Measurements from ENCODE around the gene CKMT2. TPM values are rescaled to one million over a fixed set of nuclear protein-coding genes. Genes with fewer than 3 reads are reported as not detected.

CKMT2 gene
- total and polyA plus RNA-seq, 2 of the 4 experiments (the other 2 are of a cell fraction), result 0.21 to 0.36 TPM

- Histone ChIP-seq H3K56ac (ENCODE audit: extremely low read depth, insufficient read depth, low read length) (no peak overlapping the region), H3K36me3 (ENCODE audit: control insufficient read depth, insufficient read depth, low read length) (peaks cover 16% of the 10 kb centered on the region), H3K79me1 (ENCODE audit: low read depth in 1 of 2, low read length in 2 of 2) (peaks cover 5% of the 10 kb centered on the region in 2 experiments; a peak in 2 of 4 replicates), H3K27ac (ENCODE audit: insufficient read depth, low read length) (peak overlapping the region; percentile 25; the same call in 1 of the 2 replicates), H4K5ac (ENCODE audit: low read depth, low read length) (peak overlapping the region; percentile 80; the same call in 1 of the 2 replicates), H3K23ac (ENCODE audit: low read depth, low read length) (no peak overlapping the region), H4K91ac (ENCODE audit: insufficient read depth, low read depth, low read length) (no peak overlapping the region), H2AK5ac (ENCODE audit: low read depth, low read length) (no peak overlapping the region), H2BK120ac (ENCODE audit: low read depth, low read length) (0 out of 2 replicates have a peak overlapping the region, but pooled peaks have one; percentile 44), H3K4me2 (ENCODE audit: low read depth, low read length) (no peak overlapping the region), H4K8ac (ENCODE audit: low read depth in 2 of 2, low read length in 2 of 2) (no peak overlapping the region; a peak in 1 of 4 replicates), H3K9me1 (ENCODE audit: insufficient read depth, low read length) (no peaks in the 10 kb centered on the region), H3K18ac (ENCODE audit: low read depth, low read length) (peak overlapping the region; percentile 61; the same call in 1 of the 2 replicates), H3K4me3 (ENCODE audit: insufficient read depth, low read depth, low read length) (no peak overlapping the region), H3K9me3 (ENCODE audit: control insufficient read depth, insufficient read depth, low read length) (no peaks in the 10 kb centered on the region), H3K9ac (ENCODE audit: low read depth, low read length) (no peak overlapping the region), H3K4ac (ENCODE audit: low read depth, low read length) (peak overlapping the region; percentile 61; the same call in 1 of the 2 replicates), H2BK20ac (ENCODE audit: low read depth, low read length) (no peak overlapping the region), H2AFZ (replicated peaks; ENCODE audit: low read length, poor library complexity) (no peak overlapping the region), H3K4me1 (ENCODE audit: control insufficient read depth, insufficient read depth, low read length) (peaks cover 6% of the 10 kb centered on the region; the same call in 1 of the 2 replicates), H2BK5ac (ENCODE audit: low read depth, low read length, poor library complexity, severe bottlenecking) (peak overlapping the region; percentile 81), H2BK15ac (ENCODE audit: low read depth, low read length) (no peak overlapping the region), H2AK9ac (replicated peaks; ENCODE audit: low read depth, low read length, poor library complexity) (no peak overlapping the region), H4K20me1 (ENCODE audit: insufficient read depth, low read length) (no peaks in the 10 kb centered on the region), H3K27me3 (ENCODE audit: control insufficient read depth, insufficient read depth, low read length) (no peaks in the 10 kb centered on the region), H3K14ac (replicated peaks; ENCODE audit: low read depth, low read length) (no peak overlapping the region)
- POLR2A ChIA-PET (ENCODE audit: unreplicated experiment), result no interaction called here
- no TSS peak for BruUV-seq (replicated peaks)
- in situ Hi-C loops (cut with MboI; ENCODE audit: low sequenced_read_pairs) (no loop called here), intact Hi-C loops (cut with micrococcal nuclease) (no loop called here), dilution Hi-C loops (cut with HindIII; ENCODE audit: low sequenced_read_pairs, unreplicated experiment) (no loop called here)
- CTCF ChIA-PET, result interaction anchor here (0.8 kb wide), 1 partner anchor 11 kb away, joined by 3 read pairs; no protein-coding TSS in a partner anchor
- ATAC-seq (ENCODE audit: low read depth), result no peak
- no peak for DNase-seq
- TF ChIP-seq, protein P1, sequence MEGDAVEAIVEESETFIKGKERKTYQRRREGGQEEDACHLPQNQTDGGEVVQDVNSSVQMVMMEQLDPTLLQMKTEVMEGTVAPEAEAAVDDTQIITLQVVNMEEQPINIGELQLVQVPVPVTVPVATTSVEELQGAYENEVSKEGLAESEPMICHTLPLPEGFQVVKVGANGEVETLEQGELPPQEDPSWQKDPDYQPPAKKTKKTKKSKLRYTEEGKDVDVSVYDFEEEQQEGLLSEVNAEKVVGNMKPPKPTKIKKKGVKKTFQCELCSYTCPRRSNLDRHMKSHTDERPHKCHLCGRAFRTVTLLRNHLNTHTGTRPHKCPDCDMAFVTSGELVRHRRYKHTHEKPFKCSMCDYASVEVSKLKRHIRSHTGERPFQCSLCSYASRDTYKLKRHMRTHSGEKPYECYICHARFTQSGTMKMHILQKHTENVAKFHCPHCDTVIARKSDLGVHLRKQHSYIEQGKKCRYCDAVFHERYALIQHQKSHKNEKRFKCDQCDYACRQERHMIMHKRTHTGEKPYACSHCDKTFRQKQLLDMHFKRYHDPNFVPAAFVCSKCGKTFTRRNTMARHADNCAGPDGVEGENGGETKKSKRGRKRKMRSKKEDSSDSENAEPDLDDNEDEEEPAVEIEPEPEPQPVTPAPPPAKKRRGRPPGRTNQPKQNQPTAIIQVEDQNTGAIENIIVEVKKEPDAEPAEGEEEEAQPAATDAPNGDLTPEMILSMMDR (conservative IDR thresholded peaks at IDR 0.05; ENCODE audit: low read depth, low read length), result no peak
- TF ChIP-seq, protein P2, sequence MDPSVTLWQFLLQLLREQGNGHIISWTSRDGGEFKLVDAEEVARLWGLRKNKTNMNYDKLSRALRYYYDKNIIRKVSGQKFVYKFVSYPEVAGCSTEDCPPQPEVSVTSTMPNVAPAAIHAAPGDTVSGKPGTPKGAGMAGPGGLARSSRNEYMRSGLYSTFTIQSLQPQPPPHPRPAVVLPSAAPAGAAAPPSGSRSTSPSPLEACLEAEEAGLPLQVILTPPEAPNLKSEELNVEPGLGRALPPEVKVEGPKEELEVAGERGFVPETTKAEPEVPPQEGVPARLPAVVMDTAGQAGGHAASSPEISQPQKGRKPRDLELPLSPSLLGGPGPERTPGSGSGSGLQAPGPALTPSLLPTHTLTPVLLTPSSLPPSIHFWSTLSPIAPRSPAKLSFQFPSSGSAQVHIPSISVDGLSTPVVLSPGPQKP (IDR thresholded peaks at IDR 0.05; ENCODE audit: borderline replicate concordance, low read depth, low read length), result no peak
- no CpG with 5 or more reads among the region's 3 CpGs for WGBS, 2 experiments (ENCODE audit: extremely low coverage in 2 of 2, insufficient read length in 1 of 2)
These were observed 81.5 kb downstream of the CKMT2 start for GRCh38 chr5:81314581-81314980.

All from IMR-90 (cell line).